Measurements from ENCODE around the gene ATP9A.
"Not testable (repeated sequence)": the region's sequence is repeated elsewhere in the genome, so short reads cannot be mapped to it uniquely, and the experiment has no call there.

The ATP9A gene

DNA sequence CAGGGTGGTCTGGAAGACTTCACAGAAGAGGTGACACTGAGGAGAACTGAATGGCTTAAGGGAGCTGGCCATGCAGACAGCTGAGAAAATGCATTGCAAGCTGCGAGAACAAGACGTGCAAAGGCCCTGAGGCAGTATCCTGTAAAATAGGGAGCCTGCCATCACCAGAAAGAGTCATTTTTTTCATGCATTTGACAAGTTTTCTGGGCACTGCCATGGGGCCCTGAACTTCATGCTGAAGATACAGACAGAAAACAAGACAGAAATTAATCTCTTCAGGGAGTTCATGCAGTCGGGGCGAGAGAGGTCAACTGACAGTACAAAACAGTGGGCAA lies 196.8 kb downstream of the ATP9A start:
- DNase-seq (ENCODE audit: low read depth) = no peak

DNA sequence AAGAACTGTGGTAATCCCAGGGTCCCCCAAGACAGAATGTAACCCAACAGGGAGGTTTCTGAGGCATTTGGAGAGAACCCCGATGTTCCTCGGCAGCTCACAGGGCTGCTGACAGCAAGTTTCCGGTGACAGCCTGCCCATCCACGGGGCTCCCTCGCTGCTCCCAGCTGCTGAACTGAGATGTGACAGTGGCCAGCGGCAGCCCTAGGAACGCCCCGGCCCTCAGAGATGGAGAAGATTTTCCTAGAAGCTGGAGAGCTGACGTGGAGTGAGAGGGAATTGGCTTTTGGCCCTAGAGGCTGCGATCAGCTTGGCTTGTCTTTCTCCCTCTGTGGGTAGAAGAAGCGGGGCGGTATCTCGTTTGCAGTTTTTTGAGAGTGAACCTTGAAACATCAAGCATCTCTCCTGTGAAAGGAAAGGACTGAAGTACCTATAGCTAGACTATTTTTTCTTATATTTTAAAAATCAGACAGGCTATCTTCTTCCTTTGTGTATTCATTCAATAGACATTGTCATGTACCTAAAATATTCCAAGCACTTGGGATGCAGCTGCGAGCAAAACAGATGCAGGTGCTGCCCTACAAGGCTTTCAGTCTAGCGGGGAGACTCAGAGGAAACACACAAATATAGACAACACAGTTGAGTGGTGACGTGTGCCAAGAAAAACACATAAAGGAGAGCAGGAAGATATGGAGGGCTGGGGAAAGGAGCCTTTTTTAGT lies 197.3 kb downstream of the ATP9A start:
- DNase-seq (ENCODE audit: low read depth) = no peak

DNA sequence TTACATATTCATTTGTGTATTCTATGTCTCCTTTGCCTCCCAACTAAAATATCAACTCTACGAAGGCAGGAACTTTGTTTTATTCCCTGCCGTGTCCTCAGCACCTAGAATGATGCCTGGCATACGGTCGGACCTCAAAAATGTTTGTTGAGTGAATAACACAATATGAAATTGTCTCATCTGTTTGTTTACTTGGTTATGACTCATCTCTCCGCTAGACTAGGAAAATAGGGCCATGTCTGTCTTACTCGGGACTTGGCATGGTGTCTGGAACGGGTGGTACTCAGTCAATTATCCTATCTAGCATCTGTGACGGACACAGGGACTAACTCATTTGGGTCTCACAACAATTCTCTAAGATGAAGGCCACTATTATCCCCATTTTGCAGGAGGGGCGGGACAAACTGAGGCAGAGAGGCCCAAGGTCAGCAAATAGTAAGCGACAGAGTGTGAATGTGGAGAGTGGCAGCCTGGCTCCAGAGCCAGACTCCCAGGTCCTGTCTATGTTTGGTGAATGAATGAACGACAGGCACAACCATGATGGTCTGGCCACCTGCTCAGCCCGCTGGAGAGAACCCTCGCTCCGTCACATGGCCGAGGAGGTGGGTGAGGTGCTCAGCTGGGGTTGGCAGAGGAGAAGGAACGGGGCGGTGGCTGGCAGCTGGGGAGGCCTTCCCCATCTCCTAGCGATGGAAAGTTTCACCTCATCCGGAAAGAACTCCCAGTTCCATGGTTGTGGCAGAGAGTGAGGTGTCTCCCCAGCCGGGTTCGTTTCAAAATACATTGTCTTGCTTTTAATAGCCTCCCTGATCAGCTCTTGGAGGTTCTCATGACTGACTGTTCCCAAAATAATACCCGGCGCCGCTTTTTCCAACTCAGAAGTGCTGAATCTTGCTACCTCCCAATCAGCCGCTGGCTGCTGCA lies 198.1 kb downstream of the ATP9A start:
- no peak for DNase-seq (ENCODE audit: low read depth)

DNA sequence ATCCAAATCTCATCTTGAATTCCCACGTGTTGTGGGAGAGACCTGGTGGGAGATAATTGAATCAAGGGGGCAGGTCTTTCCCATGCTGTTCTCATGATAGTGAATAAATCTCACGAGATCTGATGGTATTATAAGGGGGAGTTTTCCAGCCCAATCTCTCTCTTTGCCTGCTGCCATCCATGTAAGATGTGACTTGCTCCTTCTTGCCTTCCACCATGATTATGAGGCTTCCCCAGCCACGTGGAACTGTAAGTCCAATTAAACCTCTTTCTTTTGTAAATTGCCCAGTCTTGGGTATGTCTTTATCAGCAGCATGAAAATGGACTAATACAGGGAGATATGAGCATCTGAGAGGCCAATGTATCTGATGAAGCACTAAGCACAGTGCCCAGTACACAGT lies 199.7 kb downstream of the ATP9A start:
- not testable (repeated sequence) for DNase-seq (ENCODE audit: low read depth)

DNA sequence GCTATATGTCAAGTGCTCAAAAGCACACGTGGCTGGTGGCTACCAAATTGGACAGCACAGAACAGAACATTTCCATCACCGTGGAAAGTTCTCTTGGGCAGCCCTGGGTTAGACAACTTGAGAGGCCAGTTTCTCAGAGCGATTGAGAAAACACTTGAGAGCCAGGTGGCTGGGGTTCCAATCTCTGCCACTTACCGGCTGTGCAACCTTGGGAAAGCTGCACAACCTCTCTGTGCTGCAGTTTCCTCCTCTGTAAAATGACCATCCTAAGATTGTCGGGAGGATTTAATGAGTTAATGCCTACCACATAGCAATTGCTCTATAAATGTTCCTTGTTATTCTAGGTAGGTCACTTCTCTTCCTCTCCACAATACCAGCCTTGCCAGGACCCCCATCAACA lies 200.6 kb downstream of the ATP9A start:
- DNase-seq (ENCODE audit: low read depth) = no peak

DNA sequence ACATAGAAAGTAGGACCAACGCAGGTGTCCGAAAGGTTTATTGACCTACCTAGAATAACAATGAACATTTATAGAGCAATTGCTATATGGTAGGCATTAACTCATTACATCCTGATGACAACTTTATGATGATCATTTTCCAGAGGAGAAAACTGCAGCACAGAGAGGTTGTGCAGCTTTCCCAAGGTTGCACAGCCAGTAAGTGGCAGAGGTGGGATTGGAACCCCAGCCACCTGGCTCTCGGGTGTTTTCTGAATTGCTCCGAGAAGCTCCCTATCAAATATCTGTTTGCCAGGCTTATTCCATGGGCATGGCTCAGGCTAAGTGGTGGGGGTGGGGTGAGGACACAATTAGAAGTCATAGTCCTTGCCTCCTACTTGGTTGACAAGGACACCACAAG lies 201.6 kb downstream of the ATP9A start:
- no peak for DNase-seq (ENCODE audit: low read depth)

DNA sequence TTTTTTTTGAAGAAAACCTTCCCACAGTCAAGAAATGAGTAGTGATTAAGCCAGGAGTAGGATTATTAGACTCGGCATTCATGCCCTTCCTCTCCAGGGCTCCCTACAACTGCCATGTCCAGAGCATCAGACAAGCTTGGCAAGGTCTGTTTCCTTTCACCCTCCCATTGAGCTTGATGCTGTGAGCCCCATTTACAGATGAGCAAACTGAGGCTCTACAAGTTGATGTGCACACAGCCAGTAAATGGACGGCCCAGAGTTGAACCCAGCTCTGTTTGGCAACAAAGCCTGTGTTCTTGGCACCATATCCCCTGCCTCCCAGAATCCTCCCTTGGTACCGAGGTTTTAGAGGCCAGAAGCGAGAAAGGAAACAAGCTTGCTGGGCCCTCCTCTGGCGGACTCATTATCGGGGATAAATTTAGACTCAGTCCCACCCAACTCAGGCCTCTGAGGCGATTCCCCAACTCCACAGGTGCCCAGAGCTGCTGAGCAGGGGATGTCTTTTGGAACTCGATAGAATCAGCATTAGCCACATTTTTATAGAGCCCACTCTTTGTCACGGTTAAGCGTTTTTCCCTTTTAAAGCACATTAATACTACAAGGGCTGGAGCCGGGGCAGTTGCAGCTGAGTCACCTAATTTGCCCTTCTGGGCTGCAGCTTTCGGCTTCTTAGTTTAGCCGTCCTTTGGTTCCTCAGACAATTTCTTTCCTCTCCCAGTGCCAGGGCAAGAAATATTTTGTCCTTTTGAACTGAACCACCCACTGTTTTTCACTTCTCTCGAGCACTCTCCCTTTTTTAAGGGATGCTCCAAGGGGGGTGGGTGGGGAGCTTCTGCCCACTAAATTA lies 202.7 kb downstream of the ATP9A start:
- no peak for DNase-seq (ENCODE audit: low read depth)

DNA sequence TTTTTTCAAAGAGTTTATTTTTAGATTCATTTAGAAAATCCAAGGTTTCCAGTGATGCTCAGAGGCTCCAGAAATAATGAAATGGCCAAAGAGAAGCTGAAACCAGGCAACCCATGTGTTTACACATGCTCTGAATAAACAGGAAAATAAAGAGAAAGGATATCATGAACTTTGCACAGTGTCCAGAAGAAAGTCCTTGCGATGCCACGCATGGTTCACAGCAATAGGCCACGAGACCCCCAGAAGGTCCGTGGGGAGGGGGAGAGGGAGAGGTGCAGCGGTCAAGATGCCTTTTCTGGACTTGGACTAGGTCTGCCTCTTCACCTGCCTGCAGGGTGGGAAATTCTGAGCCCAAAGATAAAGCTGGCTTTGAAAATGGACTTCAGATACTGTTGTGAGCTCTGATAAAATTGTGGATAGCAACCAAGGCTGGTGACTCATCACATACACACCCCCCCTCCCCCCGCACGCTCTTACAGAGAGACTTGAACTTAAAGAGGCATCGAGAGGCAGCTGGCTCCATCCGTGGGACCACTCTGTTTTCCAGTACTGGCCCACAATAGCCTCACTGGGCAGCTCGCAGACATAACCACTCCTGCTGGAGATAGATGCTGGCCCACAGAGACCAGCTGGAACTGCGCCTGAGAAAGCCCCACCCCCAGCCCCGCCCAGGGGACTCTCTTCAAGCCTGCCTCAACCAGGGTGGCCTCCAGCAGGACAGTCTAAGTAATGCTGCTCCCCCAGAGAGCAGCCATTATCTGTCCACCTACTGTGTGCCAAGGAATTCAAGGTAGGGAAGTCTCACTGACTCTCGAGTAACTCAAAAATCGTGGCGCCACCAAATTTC lies 204.5 kb downstream of the ATP9A start:
- DNase-seq (ENCODE audit: low read depth) = peak; percentile 21

DNA sequence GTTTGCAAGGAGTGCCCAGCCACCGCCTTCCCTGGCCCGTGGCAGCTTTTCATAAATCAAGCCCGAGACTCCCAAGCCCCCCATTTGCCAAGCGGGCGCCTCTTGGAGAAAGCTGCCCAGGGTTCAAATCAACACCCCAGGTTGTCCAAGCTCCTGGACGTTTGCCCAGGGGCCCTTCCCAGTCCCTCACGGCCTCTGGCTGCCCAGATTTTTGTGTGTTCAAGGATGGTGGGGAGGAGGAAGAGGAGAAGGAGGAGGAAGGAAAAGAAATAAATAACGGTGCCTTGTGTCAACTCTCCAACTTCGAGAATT lies 205.1 kb downstream of the ATP9A start:
- DNase-seq (ENCODE audit: low read depth) = no peak

DNA sequence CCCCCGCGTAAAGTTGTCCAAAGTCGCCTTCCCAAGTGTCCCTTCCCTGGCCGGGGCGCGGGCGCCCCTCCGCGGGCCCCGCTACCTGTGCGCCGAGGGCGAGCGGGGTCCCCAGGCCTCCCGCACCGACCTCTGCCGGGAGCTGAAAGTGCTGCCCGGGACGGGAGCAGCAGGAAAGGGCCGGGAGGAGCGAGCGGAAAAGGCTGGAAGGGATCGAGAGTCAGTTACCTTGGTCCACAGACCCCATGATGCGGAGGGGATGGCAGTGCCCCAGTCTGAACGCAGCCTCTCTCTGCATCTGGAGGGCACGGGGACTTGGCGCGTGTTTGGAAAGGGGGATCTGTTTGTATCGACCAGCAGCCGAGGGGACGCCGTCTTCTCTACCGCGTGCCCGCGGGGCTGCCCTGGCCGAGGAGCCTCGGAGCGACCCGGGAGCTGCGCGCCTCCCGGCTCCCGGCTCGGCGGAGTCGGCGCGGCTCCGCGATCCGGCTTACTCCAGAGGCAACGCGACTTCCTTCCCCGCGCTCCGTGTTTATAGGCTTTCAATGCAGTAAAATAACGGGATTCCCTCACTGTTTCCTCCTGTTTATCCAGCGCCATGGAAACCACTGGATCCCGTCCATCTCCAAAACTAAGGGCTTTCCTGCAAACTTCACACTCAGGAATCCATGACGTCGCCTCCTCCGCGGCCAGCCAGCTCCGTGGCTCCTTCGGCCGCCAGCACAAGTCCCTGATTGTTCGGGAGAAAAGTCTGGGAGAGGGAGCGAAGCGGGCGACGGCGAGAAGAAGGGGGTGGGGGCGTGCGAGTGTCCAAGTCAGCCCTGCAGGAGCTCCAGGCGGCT lies 205.6 kb downstream of the ATP9A start:
- DNase-seq (ENCODE audit: low read depth) = no peak

DNA sequence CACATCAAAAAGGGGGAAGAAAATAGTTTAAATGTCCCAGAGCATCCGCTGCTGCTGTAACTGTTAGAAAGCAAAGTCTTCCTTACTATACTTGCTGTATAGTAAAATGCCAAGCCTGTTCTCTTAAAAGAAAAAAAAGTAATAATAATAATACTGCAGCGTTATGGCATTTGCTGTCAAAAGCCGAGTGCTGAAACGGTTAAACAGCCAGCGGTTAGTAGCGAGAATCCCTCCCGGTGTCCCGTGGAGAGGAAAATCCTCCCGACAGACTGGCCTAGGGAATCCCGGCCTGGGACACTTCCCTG lies 206.2 kb downstream of the ATP9A start:
- DNase-seq (ENCODE audit: low read depth) = no peak

DNA sequence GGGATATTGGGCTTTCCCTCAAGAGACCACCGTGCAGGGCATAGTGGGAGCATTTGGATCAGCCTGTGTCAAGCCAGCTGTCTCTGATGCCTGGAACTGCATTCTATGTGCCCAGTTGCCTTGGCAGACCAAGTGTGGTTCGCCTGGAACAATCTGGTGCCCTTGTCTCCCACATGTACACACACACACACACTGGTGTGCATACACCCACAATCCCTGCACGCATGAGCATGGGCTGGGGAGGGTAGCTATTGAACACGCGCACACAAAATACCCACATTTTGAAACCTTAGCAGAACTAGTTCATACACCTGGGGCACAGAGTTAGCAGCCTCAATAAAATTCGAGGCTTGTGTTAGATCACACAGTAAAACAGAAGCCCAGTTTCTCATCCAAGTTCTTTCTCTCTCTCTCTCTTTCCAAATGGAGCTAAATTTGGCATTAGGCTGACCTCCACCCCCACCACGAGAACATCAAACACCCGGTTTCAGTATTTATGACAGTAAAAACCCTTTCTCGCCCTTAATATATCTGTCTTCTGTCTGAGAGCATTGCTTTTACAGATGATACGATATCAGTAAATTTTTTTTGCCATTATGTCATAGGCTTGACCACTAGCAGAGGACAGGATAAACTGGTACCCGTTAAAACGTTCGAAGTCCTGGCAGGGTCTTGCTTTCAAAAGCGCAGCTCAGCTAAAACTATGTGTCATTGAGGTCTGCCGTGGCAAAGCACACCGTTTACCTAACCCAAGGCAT lies 207.5 kb downstream of the ATP9A start:
- no peak for DNase-seq (ENCODE audit: low read depth)

DNA sequence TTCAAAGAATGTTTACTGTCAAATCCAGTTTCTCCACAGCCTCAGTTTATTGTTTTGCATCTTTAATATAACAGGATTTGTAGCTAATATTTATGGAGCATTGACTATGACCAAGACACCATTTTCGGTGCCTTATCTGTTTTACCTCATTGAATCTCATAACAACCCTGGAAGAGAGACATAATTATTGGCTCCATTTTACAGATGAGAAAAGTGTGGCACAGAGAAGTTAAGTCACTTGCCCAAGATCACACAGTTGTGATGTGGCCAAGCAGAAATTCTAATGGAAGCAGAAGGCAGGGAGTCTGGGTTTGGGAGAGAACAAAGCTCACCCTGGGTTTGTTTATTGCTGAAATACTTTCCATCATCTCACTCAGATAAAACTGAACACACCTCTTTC lies 208.1 kb downstream of the ATP9A start:
- DNase-seq (ENCODE audit: low read depth) = no peak

DNA sequence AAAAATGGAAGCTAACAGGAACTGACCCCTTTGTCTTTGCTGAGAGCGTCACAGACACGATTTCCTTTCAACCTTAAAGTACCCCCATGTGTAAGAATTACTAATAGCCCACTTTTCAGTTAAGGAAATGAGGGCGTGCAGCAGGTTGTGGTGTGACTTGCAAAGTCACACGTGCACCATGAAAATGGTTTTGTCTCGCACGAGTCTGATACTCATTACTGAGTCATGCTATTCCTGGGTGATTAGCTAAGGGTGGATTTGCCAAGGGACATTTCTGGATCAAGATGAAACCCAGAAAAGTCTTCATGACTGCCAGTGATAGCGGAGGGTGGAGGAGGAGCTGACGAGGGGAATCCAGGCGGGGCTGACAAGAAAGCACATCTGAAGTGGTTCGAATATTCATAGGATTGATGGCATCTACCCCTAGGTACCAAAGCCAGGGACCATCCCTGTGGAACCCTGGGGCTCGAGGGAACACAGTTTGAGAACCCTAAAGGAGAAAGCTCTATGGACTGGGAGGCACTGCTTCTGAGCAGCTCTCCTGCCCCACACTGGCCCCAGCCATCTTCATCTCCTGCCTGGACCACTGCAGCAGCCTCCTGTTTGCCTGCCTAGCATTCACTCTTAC lies 213.5 kb downstream of the ATP9A start:
- DNase-seq (ENCODE audit: low read depth) = no peak

DNA sequence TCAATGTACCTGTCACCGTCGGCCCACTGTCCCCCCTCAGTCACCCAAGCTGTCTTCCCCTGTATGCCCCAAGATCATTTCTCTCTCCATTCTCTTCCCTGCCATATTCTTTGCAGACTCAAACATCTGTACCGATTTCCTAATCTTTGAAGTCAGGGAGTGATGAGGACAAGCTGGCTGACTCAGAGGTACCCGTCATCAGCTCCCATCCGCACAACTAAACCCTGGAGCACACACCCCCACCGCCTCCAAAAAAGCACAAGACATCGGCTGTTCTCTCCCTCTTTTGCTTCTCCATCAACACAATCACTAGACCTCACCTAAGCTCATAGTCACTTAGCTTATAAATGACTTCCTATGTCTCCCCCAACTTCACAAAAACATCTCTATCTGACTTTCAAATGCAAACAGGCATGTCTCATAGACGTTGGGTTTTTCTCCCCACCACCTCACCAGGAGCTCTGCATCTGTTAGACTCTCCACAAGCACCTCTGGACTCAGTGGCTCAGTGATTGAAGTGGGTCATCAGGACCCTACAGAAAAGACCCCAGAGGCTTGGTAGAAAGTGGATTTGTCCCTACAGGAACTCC lies 214.2 kb downstream of the ATP9A start:
- no peak for DNase-seq (ENCODE audit: low read depth)

DNA sequence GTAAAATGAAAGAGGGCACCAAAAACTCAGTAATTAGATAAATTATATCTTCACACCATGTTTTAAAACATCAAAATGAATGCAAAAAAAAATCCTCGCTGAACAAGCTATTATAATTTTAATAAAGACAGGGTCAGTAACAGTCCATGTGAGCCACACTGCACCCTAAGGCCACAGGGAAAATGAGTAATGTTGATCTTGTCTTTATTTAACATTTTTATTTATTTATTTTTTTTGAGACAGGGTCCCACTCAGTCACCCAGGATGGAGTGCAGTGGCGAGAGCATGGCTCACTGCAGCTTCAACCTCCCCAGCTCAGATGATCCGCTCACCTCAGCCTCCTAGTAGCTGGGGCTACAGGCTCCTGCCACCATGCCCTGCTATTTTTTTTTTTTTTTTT lies 217.0 kb downstream of the ATP9A start:
- no peak for DNase-seq (ENCODE audit: low read depth)

DNA sequence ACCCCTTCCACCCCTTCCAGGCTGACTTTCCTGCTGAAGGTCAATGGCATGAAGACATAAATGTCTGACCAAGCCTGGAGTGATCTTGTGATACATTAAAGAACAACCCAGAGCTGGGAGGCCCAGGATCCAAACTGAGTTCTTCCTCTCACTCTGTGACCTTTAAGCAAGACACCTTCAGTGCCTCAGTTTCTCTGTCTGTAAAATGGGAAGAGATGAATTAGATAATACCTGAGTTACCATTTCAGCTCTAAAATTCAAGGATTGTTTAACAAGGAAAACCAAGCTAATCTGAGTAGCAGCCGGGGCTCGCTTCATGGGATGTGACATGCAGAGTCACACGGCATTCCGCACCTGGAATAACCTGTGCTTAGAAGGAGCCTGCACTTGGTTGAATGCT lies 218.7 kb downstream of the ATP9A start:
- no peak for DNase-seq (ENCODE audit: low read depth)

DNA sequence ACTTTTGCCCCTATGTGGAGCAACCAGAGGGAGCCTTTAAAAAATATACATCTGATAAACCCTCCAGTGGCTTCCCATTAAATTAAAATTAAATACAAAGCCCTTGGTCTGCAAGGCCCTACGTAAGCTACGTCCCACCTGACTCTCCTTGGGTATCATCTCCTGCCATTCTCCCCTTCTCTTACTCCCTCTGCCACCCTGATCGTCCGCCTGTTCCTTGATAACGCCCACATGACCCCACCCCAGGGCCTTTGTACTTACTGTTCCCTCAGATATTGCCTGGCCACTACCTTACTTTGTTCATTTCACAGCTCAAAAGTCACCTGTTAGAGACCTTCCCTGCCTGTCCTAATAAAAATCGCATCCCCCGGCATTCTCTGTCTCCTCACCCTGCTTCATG lies 220.2 kb downstream of the ATP9A start:
- no peak for DNase-seq (ENCODE audit: low read depth)
